GM19467 (cell line): ENCODE results near the gene VPS41.

Experiments used
- ATAC-seq: cut with Tn5 transposase; IDR thresholded peaks from one replicate; pipeline ENCODE4 v1.9.1; 2021; ENCODE audit warnings: mild to moderate bottlenecking, moderate library complexity; ENCODE audit not compliant: unreplicated experiment

Gene VPS41

GRCh38 chr7:38675494-38676106, 233.4 kb downstream of the VPS41 start:
- ATAC-seq: no peak

GRCh38 chr7:38674513-38674912, 234.5 kb downstream of the VPS41 start:
- ATAC-seq: no peak

GRCh38 chr7:38673795-38674194, 235.2 kb downstream of the VPS41 start:
- no peak for ATAC-seq
